Measurements from ENCODE around the gene KCNA2. TPM values are rescaled to one million over a fixed set of nuclear protein-coding genes. Genes with fewer than 3 reads are reported as not detected.

KCNA2 gene
- total RNA-seq, 1 donor from 2014 or later = 0.04 TPM

DNA sequence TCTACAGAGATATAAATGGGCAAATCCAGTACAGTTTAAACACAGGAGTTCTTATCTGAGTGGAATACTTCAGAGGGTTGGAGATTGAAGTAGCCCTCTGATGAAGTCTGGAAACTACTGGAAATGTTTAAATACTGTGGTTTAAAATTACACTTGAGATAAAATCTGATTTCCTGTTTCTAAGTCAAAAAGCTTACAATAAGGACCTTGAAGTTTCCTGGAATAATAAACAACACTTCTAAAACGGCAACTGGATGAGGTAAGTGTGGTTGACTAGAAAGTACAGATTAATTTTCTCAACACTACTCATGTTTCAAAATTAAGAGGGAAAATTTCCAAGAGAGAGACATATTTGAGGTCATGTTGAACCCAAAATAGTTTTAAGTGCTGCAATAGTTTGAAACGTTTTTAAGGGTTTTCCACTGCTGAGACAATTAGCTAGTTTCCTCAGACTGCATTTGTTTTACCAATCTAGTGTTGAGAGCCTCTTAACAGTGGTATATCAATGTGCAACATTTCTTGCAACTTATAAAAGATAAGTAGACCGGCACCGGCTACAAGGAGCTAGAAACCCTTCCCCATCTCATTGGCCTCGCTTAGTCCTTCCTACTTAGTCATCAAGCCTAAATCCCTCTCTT, 41.2 kb upstream of the KCNA2 start:
- peaks cover 28% of the 10 kb centered on the region for H3K27me3 ChIP-seq
- H3K4me2 ChIP-seq = no peak overlapping the region
- Mint-ChIP-seq H3K27ac (no peak overlapping the region), H3K4me3 (no peak overlapping the region), H3K4me1 (peaks cover 22% of the 10 kb centered on the region), H3K27me3 (ENCODE audit: insufficient read depth, low read depth) (no peaks in the 10 kb centered on the region), H3K36me3 (no peaks in the 10 kb centered on the region), H3K9me3 (no peaks in the 10 kb centered on the region)
- no peaks in the 10 kb centered on the region for H3K36me3 ChIP-seq
- no peaks in the 10 kb centered on the region for H3F3A ChIP-seq (ENCODE audit: low read depth)
- no peaks in the 10 kb centered on the region for H3K4me1 ChIP-seq
- H3K27ac ChIP-seq = no peak overlapping the region
- no peaks in the 10 kb centered on the region for H4K20me1 ChIP-seq (ENCODE audit: low read depth)
- no peaks in the 10 kb centered on the region for H3K9me3 ChIP-seq (ENCODE audit: low read depth)
- DNase-seq (ENCODE audit: low spot score) = no peak
- H2AFZ ChIP-seq (replicated peaks) = no peak overlapping the region
- H3K9ac ChIP-seq = no peak overlapping the region
- no peak overlapping the region for H3K4me3 ChIP-seq
- TF ChIP-seq EZH2phosphoT487 (IDR thresholded peaks at IDR 0.05) (no peak), EZH2 (IDR thresholded peaks at IDR 0.05) (no peak)
- TF ChIP-seq, protein P1, sequence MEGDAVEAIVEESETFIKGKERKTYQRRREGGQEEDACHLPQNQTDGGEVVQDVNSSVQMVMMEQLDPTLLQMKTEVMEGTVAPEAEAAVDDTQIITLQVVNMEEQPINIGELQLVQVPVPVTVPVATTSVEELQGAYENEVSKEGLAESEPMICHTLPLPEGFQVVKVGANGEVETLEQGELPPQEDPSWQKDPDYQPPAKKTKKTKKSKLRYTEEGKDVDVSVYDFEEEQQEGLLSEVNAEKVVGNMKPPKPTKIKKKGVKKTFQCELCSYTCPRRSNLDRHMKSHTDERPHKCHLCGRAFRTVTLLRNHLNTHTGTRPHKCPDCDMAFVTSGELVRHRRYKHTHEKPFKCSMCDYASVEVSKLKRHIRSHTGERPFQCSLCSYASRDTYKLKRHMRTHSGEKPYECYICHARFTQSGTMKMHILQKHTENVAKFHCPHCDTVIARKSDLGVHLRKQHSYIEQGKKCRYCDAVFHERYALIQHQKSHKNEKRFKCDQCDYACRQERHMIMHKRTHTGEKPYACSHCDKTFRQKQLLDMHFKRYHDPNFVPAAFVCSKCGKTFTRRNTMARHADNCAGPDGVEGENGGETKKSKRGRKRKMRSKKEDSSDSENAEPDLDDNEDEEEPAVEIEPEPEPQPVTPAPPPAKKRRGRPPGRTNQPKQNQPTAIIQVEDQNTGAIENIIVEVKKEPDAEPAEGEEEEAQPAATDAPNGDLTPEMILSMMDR (IDR thresholded peaks at IDR 0.05) = no peak
- H3K79me2 ChIP-seq (ENCODE audit: low read depth) = no peaks in the 10 kb centered on the region

DNA sequence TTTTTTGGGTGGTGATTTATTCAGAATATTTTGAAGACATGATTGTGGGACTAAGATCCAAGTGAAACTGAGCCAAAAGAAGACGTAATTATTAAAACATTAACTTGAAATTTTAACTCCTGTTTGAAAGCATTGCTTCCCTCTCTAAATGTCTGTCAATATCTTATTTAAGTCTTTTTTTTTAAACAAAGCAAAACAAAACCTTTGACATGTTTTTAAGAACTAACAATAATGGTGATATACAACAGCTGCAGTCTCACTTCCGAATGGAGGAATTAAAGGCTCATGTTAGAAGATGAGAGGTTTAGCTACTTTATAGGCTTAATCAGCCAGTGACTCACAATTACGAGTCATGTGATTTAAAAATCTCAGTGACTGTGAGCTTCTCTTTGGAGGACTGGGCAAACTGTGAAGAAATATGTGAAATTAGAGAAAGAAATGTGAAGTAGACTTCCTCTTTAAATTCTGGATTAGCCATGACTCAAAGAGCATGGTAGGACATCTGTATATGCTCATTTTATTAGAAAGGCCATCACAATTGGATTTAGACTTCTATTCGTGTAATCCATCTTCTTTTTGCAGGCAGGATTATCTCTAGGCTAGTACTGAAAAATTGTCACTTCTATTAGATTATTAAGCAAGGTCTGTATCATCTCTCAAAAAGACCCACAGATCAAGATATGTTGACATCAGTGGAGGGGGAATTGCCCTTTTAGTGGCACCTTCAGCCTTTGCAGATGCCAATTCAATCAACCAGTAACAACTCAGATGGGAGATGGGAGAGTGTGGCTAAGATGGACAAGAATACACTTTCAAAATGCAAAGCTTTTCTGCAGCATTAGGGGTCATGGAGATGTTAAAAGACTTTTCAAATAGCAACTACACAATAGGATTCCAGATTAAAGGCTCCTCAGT, 39.9 kb upstream of the KCNA2 start:
- TF ChIP-seq EZH2 (IDR thresholded peaks at IDR 0.05) (no peak), EZH2phosphoT487 (IDR thresholded peaks at IDR 0.05) (no peak)
- TF ChIP-seq, protein P1 (IDR thresholded peaks at IDR 0.05) = no peak
- Histone ChIP-seq H3K4me3 (no peak overlapping the region), H3K27ac (no peak overlapping the region), H3F3A (ENCODE audit: low read depth) (no peaks in the 10 kb centered on the region), H3K4me2 (no peak overlapping the region), H3K4me1 (no peaks in the 10 kb centered on the region), H3K9ac (no peak overlapping the region), H3K36me3 (no peaks in the 10 kb centered on the region), H3K9me3 (ENCODE audit: low read depth) (no peaks in the 10 kb centered on the region), H4K20me1 (ENCODE audit: low read depth) (no peaks in the 10 kb centered on the region), H3K79me2 (ENCODE audit: low read depth) (no peaks in the 10 kb centered on the region), H2AFZ (replicated peaks) (no peak overlapping the region), H3K27me3 (peaks cover 24% of the 10 kb centered on the region)
- H3K36me3 Mint-ChIP-seq = no peaks in the 10 kb centered on the region
- no peak overlapping the region for H3K27ac Mint-ChIP-seq
- H3K9me3 Mint-ChIP-seq = no peaks in the 10 kb centered on the region
- DNase-seq (ENCODE audit: low spot score) = no peak
- peaks cover 22% of the 10 kb centered on the region for H3K4me1 Mint-ChIP-seq
- H3K4me3 Mint-ChIP-seq = no peak overlapping the region
- no peaks in the 10 kb centered on the region for H3K27me3 Mint-ChIP-seq (ENCODE audit: insufficient read depth, low read depth)

DNA sequence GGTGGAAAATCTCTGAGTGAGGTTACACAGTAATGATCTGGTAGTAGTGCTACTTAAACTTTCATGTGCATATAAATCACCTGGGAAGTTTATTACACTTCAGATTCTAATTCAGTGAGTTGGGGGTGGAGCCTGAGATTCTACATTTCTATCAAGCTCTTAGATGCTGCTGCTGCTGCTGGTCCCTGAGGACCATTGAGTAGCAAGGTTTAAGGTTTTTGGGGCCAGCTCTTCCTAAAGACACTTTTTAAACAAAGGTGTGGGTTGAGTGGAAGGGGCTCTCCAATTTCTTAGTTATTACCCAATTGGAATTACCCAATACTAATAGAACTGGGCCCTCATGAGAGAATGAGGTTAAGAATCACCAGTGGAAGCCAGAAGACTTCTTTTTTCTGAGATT, 39.1 kb upstream of the KCNA2 start:
- H3K36me3 Mint-ChIP-seq = no peaks in the 10 kb centered on the region
- Histone ChIP-seq H3K4me3 (no peak overlapping the region), H4K20me1 (ENCODE audit: low read depth) (no peaks in the 10 kb centered on the region), H3K9ac (no peak overlapping the region), H3K79me2 (ENCODE audit: low read depth) (no peaks in the 10 kb centered on the region), H3F3A (ENCODE audit: low read depth) (no peaks in the 10 kb centered on the region), H3K4me1 (no peaks in the 10 kb centered on the region), H3K27me3 (peaks cover 18% of the 10 kb centered on the region), H2AFZ (replicated peaks) (no peak overlapping the region), H3K27ac (no peak overlapping the region), H3K4me2 (no peak overlapping the region), H3K36me3 (no peaks in the 10 kb centered on the region), H3K9me3 (ENCODE audit: low read depth) (no peaks in the 10 kb centered on the region)
- TF ChIP-seq, protein P1 (IDR thresholded peaks at IDR 0.05) = no peak
- TF ChIP-seq EZH2 (IDR thresholded peaks at IDR 0.05) (no peak), EZH2phosphoT487 (IDR thresholded peaks at IDR 0.05) (no peak)
- H3K27me3 Mint-ChIP-seq (ENCODE audit: insufficient read depth, low read depth) = no peaks in the 10 kb centered on the region
- H3K9me3 Mint-ChIP-seq = no peaks in the 10 kb centered on the region
- no peak overlapping the region for H3K4me3 Mint-ChIP-seq
- peaks cover 17% of the 10 kb centered on the region for H3K4me1 Mint-ChIP-seq
- no peak for DNase-seq (ENCODE audit: low spot score)
- no peak overlapping the region for H3K27ac Mint-ChIP-seq

Data from neural progenitor cell (in vitro differentiated cells).